HFFc6 (cell line): ENCODE measurements around the gene LRP1B. TPM values are rescaled to one million over a fixed set of nuclear protein-coding genes. Genes with fewer than 3 reads are reported as not detected.

Experiments
- DNase-seq: peaks from one replicate; pipeline ENCODE4 v3.0.0-alpha.2; 2018
- H3K27ac Mint-ChIP-seq: 2 replicates; pipeline ENCODE4 v1.8.0; 2020; ENCODE audit warnings: mild to moderate bottlenecking, mixed read lengths
- H3K27me3 Mint-ChIP-seq: 2 replicates; pipeline ENCODE4 v1.8.0; 2021; ENCODE audit warnings: mild to moderate bottlenecking, moderate library complexity, mixed read lengths; ENCODE audit not compliant: insufficient read depth
- H3K36me3 Mint-ChIP-seq: 2 replicates; pipeline ENCODE4 v1.8.0; 2021; ENCODE audit warnings: low read depth, mixed read lengths
- H3K4me1 Mint-ChIP-seq: 2 replicates; pipeline ENCODE4 v1.8.0; 2020; ENCODE audit warnings: low read depth, mixed read lengths
- H3K4me3 Mint-ChIP-seq: 2 replicates; pipeline ENCODE4 v1.8.0; 2020; ENCODE audit warnings: mild to moderate bottlenecking, moderate library complexity, mixed read lengths
- H3K9me3 Mint-ChIP-seq: 2 replicates; pipeline ENCODE4 v1.8.0; 2020; ENCODE audit warnings: mild to moderate bottlenecking, mixed read lengths
- CTCF ChIP-seq: fragments of 200-600 bp; sonication (generic); IDR thresholded peaks from 2 replicates; pipeline ENCODE4 v1.5.0; 2021; ENCODE audit warnings: antibody characterized with exemption, mild to moderate bottlenecking
- total RNA-seq, 6 experiments: library from RNA; stranded (reverse); fragmentation: NEBNext Ultra II Directional; extraction: Animal tissue kit (Norgen Biotek cat#: 25700); gene quantifications; 2 replicates in 1 of 6; 3 replicates in 5 of 6; pipeline ENCODE4 v1.2.3, GENCODE V29; 2021

LRP1B gene
- total RNA-seq, 6 experiments from 2014 or later, result not detected

- H3K4me1 Mint-ChIP-seq, result no peaks in the 10 kb centered on the region
- no peak overlapping the region for H3K4me3 Mint-ChIP-seq
- no peak for DNase-seq
- no peaks in the 10 kb centered on the region for H3K27me3 Mint-ChIP-seq
- H3K36me3 Mint-ChIP-seq, result peaks cover 3% of the 10 kb centered on the region; the same call in 1 of the 2 replicates
- H3K9me3 Mint-ChIP-seq, result peaks cover 22% of the 10 kb centered on the region
- TF ChIP-seq CTCF, result no peak
- no peak overlapping the region for H3K27ac Mint-ChIP-seq
These were observed 690.7 kb downstream of the LRP1B start for GRCh38 chr2:141440072-141440635.

GRCh38 chr2:141439524-141439923 lies 691.3 kb downstream of the LRP1B start:
- Mint-ChIP-seq H3K36me3 (no peaks in the 10 kb centered on the region), H3K27ac (no peak overlapping the region), H3K27me3 (no peaks in the 10 kb centered on the region), H3K4me3 (no peak overlapping the region), H3K4me1 (no peaks in the 10 kb centered on the region), H3K9me3 (peaks cover 20% of the 10 kb centered on the region)
- no peak for DNase-seq
- TF ChIP-seq CTCF, result no peak

DNA sequence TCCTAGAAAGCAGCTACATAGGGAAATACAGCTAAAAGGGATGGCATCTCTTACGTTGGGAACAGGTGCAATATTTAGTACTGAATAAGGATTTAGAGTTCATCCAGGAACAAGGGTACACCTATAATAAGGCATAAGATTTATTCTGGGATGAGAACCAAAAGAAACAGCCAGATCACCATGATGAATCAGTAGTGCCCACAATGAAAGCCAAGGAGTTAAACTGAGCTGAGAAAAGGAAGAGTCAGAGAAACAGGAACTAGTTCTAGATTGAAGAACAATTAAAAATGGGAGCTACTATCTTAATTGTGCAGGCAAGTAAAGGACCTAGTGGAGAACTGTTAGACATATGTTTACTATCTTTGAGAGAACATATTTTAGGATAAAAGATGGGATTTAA lies 692.3 kb downstream of the LRP1B start:
- DNase-seq, result no peak
- H3K4me1 Mint-ChIP-seq, result no peaks in the 10 kb centered on the region
- no peaks in the 10 kb centered on the region for H3K36me3 Mint-ChIP-seq
- H3K27ac Mint-ChIP-seq, result no peak overlapping the region
- H3K9me3 Mint-ChIP-seq, result peaks cover 21% of the 10 kb centered on the region
- no peak for TF ChIP-seq CTCF
- no peak overlapping the region for H3K4me3 Mint-ChIP-seq
- no peaks in the 10 kb centered on the region for H3K27me3 Mint-ChIP-seq

DNA sequence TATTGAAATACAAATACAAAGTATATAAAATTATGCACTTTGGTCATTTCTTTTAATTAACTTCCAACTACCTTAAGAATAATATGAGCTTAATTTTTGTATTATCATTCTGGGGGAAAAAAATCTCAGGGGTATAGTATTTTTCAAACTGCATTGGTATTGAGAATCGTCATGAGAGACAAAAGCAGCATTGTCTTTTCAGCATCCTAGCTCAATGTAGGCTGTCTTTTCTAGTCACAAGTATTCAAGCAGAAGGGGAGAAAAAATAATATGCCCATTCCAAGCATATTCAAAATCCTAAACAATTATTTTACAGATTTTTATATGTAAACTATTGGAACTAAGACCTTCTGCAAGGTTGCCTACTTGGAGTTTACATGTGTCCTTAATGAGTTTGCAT lies 693.3 kb downstream of the LRP1B start:
- Mint-ChIP-seq H3K4me1 (no peaks in the 10 kb centered on the region), H3K4me3 (no peak overlapping the region), H3K9me3 (peaks cover 21% of the 10 kb centered on the region), H3K36me3 (no peaks in the 10 kb centered on the region), H3K27me3 (no peaks in the 10 kb centered on the region), H3K27ac (no peak overlapping the region)
- DNase-seq, result no peak
- no peak for TF ChIP-seq CTCF

- Mint-ChIP-seq H3K4me3 (no peak overlapping the region), H3K4me1 (no peaks in the 10 kb centered on the region), H3K27me3 (no peaks in the 10 kb centered on the region), H3K9me3 (peaks cover 14% of the 10 kb centered on the region), H3K27ac (no peak overlapping the region), H3K36me3 (no peaks in the 10 kb centered on the region)
- TF ChIP-seq CTCF, result no peak
- DNase-seq, result no peak
These were observed 707.7 kb downstream of the LRP1B start for GRCh38 chr2:141423124-141423523.
